Measurements from ENCODE around the gene TMEM26. TPM values are rescaled to one million over a fixed set of nuclear protein-coding genes. Genes with fewer than 3 reads are reported as not detected.

Gene TMEM26
- total and polyA plus RNA-seq, 9 of the 15 experiments (the other 6 are each of a cell fraction or from before 2014, with no cell fraction given): not detected

DNA sequence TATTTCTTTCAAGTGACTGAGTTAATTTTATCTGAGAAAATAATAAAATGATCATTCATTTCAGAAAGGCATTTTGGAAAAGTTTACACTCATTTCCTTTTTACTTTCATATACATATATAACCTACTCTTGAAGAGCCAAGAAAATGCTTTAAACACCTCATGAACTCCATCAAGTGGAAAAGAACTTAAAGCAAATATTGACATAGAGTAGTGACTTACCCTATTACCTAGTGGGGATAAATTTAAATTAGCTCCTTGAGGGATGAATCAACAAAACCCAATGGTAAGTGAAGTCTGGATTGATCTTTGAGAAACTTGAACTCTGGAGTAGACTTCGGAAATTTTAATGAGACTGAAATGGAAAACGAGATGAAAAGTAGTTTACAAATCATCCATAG is 88.6 kb downstream of the TMEM26 start:
- CTCF ChIA-PET (ENCODE audit: low intra/inter-chr PET ratio): no interaction called here
- POLR2A ChIA-PET: no interaction called here
- intact Hi-C loops (cut with micrococcal nuclease): no loop called here

More for the DNA sequence above, 88.6 kb downstream of the TMEM26 start:
- Histone ChIP-seq H3K9me1 (ENCODE audit: control insufficient read depth, insufficient read depth, low read length) (no peaks in the 10 kb centered on the region), H3K4me1 (replicated peaks in 1 of 2; ENCODE audit: control insufficient read depth in 2 of 2, insufficient read depth in 2 of 2, low read length in 2 of 2) (no peaks in the 10 kb centered on the region), H2AFZ (ENCODE audit: low read depth, low read length) (no peak overlapping the region), H3K27me3 (ENCODE audit: control insufficient read depth in 2 of 2, insufficient read depth in 2 of 2, low read length in 2 of 2) (no peaks in the 10 kb centered on the region), H3K36me3 (ENCODE audit: control insufficient read depth, insufficient read depth, low read length) (no peaks in the 10 kb centered on the region), H3K4me3 (no peak overlapping the region), H3K27ac (ENCODE audit: extremely low read depth, low read depth, low read length) (no peak overlapping the region), H4K20me1 (replicated peaks; ENCODE audit: control insufficient read depth, insufficient read depth, low read length) (no peaks in the 10 kb centered on the region), H3K4me2 (ENCODE audit: insufficient read depth, low read length) (no peak overlapping the region), H3K79me2 (ENCODE audit: control insufficient read depth, insufficient read depth, low read length) (no peaks in the 10 kb centered on the region), H3K9me3 (replicated peaks; ENCODE audit: control insufficient read depth, insufficient read depth, low read depth, low read length) (0 out of 2 replicates have a peak, but pooled peaks cover 3% of the 10 kb centered on the region), H3K9ac (ENCODE audit: insufficient read depth in 1 of 2, low read depth in 2 of 2, low read length in 2 of 2) (no peak overlapping the region)
- WGBS (ENCODE audit: insufficient coverage, low coverage, missing lambda C conversion rate): 2% methylated on average over 2 of the region's 2 CpGs
- no TSS peak for BruUV-seq (replicated peaks)
- FAIRE-seq (no peak), DNase-seq (ENCODE audit: extremely low read depth in 1 of 4, low spot score in 3 of 4) (no peak), ATAC-seq (no peak)
- TF ChIP-seq ZNF445 (CRISPR knock-in tag; IDR thresholded peaks at IDR 0.05; ENCODE audit: low read depth) (no peak), SOX6 (IDR thresholded peaks at IDR 0.05) (no peak), ZNF398 (CRISPR knock-in tag; IDR thresholded peaks at IDR 0.05) (no peak), HIVEP1 (CRISPR knock-in tag; IDR thresholded peaks at IDR 0.05) (no peak), XRCC4 (IDR thresholded peaks at IDR 0.05; ENCODE audit: extremely low read depth, insufficient read depth, insufficient read length) (no peak), ZBTB34 (CRISPR knock-in tag; IDR thresholded peaks at IDR 0.05) (no peak), SFPQ (IDR thresholded peaks at IDR 0.05; ENCODE audit: low read depth, low read length) (no peak), PKNOX1 (IDR thresholded peaks at IDR 0.05) (no peak), NCOA6 (IDR thresholded peaks at IDR 0.05) (no peak), ZNF140 (CRISPR knock-in tag; IDR thresholded peaks at IDR 0.05) (no peak), YY1 (IDR thresholded peaks at IDR 0.05; ENCODE audit: borderline replicate concordance in 1 of 3, control insufficient read depth in 1 of 3, extremely low read depth in 1 of 3, insufficient read depth in 3 of 3, insufficient read length in 1 of 3, insufficient replicate concordance in 2 of 3, low read depth in 1 of 3, low read length in 2 of 3) (no peak), ZNF830 (CRISPR knock-in tag; IDR thresholded peaks at IDR 0.05) (no peak)
- in situ Hi-C loops (cut with MboI): no loop called here
